Epithelial cell of prostate (primary cell): ENCODE measurements around the gene GMPPA.
A peak's percentile ranks its signal among the peaks of the same experiment; 100 is the strongest.

Experiments used
- DNase-seq: peaks from one replicate; pipeline ENCODE4 v3.0.0-alpha.2; 2011; ENCODE audit warnings: low read depth, low spot score
- H3K27ac ChIP-seq: fragments of 450-650 bp; 2 replicates; pipeline ENCODE4 v1.5.1; 2017; ENCODE audit warnings: mild to moderate bottlenecking

The GMPPA gene

DNA sequence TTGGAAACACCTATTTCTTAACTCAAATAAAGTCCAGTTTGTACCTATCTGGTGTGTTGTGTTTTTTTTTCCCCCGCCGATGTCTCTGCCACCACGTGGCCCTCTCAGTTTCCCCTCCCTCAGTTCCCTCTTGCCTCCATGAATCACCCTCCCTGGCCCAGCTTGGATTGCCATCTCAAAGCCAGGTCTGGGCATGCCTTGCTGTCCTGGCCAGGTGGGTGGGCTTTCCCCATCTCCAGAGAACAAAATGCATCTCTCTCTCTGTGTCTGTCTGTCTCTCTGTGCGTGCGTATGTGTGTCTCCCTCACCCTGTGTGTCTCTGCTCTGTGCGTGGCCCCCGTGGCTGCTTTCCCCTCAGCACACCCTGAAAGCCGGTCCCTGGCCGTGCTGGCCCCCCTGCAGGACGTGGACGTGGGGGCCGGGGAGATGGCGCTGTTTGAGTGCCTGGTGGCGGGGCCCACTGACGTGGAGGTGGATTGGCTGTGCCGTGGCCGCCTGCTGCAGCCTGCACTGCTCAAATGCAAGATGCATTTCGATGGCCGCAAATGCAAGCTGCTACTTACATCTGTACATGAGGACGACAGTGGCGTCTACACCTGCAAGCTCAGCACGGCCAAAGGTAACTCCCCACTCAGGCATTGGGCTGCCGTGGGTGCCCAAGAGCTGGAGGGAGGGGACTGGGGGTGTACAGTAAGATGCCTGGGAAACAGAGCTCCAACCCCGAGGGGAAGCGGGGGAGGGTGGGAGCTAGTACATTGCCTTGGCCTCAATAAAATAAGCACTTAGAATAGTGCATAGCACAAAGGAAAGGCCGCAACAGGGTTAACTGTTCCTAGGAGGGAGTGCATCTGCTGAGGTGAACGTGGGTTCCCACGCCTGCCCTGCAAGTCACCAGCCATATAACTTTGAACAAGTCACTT lies 31.6 kb upstream of the GMPPA start:
- H3K27ac ChIP-seq: peak overlapping the region; percentile 52
- peak; percentile 45 for DNase-seq

DNA sequence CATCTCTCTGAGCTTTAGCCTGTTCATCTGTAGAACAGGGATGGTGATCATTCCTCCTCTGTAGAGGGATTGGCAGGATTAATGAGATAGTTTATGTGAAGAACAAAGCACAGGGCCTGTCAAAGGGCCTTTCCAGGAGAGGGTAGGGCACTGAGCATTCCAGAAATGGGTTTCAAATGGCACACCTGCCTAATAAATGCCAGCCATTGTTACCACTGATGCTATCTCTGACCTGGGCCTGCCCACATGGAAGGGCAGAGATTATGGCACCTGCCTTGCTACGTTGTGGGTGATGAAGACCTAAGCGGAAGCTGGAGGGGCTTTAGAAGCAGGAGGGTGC lies 31.0 kb upstream of the GMPPA start:
- peak overlapping the region; percentile 52 for H3K27ac ChIP-seq
- peak; percentile 60 for DNase-seq

DNA sequence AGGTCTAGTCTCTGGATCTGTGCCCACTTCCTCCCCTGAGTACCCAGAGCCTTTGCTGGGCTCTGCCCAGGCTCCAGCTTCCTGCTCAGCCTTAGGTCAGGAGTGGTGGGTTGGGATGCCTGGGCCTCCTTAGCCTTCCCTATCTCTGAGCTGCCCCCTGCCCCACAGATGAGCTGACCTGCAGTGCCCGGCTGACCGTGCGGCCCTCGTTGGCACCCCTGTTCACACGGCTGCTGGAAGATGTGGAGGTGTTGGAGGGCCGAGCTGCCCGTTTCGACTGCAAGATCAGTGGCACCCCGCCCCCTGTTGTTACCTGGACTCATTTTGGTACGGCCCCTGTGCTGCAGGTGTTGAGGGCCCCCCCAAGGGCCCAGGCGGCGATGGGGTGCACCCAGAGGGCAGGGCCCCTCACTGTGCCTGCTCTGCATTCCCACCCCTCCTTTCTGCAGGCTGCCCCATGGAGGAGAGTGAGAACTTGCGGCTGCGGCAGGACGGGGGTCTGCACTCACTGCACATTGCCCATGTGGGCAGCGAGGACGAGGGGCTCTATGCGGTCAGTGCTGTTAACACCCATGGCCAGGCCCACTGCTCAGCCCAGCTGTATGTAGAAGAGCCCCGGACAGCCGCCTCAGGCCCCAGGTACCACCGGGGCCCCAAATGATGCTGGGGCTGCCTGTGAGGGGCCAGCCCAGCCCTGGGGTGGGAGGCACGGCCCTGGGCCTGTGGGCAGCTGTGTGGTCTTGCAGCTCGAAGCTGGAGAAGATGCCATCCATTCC lies 30.1 kb upstream of the GMPPA start:
- no peak for DNase-seq
- H3K27ac ChIP-seq: no peak overlapping the region

DNA sequence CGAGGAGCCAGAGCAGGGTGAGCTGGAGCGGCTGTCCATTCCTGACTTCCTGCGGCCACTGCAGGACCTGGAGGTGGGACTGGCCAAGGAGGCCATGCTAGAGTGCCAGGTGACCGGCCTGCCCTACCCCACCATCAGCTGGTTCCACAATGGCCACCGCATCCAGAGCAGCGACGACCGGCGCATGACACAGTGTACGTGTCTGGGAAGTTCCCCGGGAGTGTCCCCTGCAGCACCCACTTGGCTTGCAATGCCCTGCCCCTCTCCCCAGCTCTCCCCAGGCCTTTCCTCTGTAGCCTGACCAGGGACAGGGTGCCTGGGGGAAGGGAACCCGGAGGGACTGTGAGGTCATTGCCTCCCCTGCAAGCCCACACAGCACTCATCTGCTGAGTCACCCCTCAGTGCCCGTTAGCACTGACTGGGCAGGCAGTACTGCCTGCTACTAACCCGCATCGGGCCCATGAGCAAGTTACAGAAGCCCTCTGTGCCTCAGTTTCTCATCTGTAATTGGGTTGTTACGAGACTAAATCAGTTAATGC lies 29.4 kb upstream of the GMPPA start:
- H3K27ac ChIP-seq: no peak overlapping the region
- peak; percentile 31 for DNase-seq

DNA sequence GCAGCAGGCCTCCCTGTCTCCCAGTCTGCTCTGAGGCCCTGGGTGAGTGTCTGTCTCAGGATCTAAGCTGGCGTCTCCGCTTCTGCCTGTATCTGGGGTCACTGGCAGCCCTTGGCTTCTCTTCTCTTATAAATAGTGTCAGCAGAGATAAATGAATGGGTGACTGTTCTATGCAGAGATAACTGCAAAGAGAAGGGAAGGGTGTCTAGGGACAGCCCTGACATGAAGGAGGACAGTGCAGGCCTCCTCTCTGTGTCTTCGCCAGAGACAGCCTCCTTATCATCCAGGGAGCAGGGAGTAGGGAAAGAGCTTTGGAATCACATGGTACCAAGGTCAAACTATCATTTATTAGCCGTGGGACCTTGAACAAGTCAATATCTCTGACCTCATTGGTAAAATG lies 28.3 kb upstream of the GMPPA start:
- H3K27ac ChIP-seq: no peak overlapping the region
- no peak for DNase-seq

DNA sequence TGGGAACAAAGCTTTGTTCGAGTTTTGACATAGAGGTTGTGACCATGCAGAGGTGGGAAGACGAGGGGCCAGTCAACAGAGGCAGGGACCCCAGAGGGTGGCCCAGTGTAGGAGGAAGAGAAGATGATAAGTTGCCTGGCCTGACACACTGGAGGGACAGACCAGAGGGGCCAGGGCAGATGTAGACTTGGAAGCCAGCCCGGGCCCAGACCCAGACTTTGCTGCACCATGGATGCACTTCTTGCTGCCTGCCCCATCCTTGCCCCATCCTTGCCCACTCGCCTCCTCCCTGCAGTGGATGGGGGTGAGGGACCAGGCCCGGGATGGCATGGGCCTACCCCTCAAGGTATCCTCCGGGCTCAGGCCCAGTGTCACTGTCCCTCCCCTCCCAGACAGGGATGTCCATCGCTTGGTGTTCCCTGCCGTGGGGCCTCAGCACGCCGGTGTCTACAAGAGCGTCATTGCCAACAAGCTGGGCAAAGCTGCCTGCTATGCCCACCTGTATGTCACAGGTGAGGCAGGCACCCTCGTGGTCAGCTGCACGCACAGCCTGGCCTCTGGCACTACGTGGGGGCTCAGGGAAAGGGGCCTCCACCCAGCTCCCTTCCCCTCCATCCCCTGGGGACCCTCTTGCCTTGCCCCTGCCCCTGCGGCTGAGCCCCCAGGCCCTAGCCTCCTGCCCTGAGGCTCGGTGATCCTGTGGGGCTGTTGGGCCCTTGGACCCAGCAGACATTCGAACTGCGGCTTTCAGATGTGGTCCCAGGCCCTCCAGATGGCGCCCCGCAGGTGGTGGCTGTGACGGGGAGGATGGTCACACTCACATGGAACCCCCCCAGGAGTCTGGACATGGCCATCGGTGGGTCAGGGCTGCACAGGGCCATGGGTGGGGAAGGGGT lies 27.0 kb upstream of the GMPPA start:
- no peak overlapping the region for H3K27ac ChIP-seq
- no peak for DNase-seq

DNA sequence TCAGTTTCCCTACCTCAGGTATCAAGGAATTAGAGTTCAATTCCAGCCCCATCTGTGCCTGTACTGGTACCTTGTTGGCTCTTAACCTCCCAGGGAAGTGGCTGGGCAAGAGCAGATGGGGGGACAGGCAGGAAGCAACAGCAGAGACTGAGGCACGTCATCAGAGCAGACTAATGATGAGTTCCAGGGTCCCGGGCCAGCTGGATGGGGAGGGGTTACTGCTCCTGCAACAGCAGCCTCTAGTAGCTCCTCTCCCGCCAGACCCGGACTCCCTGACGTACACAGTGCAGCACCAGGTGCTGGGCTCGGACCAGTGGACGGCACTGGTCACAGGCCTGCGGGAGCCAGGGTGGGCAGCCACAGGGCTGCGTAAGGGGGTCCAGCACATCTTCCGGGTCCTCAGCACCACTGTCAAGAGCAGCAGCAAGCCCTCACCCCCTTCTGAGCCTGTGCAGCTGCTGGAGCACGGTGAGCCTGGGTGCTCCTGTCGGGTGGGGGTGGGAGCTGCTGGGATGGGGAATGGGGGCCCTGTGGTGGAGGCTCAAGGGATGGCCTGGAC lies 26.0 kb upstream of the GMPPA start:
- H3K27ac ChIP-seq: no peak overlapping the region
- no peak for DNase-seq

DNA sequence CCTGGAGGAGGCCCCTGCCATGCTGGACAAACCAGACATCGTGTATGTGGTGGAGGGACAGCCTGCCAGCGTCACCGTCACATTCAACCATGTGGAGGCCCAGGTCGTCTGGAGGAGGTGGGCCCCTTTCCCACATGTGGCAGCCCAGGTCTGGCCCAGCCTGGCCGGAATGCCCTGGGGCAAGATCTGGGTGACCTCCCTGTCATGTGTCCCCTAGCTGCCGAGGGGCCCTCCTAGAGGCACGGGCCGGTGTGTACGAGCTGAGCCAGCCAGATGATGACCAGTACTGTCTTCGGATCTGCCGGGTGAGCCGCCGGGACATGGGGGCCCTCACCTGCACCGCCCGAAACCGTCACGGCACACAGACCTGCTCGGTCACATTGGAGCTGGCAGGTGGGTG lies 25.2 kb upstream of the GMPPA start:
- H3K27ac ChIP-seq: no peak overlapping the region
- no peak for DNase-seq

DNA sequence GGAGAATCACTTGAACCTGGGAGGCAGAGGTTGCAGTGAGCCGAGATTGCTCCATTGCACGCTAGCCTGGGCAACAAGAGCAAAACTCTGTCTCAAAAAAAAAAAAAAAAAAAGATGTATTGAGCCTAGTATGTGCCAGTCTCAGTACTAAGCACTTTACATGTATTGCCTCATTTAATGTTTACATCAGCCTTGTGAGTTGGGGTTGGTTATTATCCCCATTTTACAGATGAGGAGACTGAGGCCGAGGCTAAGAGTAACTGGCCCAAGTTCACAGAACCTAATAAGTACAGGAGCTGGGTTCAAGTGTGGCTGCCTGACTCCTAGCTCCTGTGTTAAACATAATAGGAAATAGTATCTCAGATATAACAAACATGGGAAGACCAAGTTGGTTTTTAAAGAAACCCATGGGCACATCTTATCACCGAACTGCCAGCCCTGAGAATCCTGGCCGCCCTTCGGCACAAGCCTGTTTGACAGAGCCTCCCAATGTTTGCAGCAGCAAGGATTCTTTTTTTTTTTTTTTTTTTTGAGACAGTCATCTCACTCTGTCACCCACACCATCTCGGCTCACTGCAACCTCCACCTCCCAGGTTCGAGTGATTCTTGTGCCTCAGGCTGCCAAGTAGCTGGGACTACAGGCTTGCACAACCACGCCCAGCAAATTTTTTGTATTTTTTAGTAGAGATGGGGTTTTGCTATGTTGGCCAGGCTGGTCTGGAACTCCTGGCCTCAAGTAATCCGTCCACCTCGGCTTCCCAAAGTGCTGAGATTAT lies 24.2 kb upstream of the GMPPA start:
- H3K27ac ChIP-seq: no peak overlapping the region
- no peak for DNase-seq

DNA sequence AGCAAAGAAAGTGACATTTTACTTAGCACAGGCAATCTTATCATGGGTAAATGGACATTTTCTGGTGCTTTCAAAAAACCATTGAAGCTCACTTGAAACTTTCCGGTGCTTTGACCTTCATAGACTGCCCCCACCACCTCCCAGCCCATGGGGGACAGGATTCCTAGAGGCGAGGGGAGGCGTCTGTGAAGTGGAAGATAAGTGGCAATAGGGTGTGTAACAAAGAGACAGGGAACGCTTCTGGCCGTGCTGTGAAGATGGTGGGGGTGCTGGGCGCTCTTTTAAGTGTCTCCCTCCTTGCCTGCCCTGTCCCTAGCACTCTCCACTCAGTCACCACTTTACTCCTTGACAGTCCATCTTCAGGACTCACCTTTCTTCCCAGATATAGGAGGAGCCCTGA lies 23.4 kb upstream of the GMPPA start:
- no peak overlapping the region for H3K27ac ChIP-seq
- no peak for DNase-seq

DNA sequence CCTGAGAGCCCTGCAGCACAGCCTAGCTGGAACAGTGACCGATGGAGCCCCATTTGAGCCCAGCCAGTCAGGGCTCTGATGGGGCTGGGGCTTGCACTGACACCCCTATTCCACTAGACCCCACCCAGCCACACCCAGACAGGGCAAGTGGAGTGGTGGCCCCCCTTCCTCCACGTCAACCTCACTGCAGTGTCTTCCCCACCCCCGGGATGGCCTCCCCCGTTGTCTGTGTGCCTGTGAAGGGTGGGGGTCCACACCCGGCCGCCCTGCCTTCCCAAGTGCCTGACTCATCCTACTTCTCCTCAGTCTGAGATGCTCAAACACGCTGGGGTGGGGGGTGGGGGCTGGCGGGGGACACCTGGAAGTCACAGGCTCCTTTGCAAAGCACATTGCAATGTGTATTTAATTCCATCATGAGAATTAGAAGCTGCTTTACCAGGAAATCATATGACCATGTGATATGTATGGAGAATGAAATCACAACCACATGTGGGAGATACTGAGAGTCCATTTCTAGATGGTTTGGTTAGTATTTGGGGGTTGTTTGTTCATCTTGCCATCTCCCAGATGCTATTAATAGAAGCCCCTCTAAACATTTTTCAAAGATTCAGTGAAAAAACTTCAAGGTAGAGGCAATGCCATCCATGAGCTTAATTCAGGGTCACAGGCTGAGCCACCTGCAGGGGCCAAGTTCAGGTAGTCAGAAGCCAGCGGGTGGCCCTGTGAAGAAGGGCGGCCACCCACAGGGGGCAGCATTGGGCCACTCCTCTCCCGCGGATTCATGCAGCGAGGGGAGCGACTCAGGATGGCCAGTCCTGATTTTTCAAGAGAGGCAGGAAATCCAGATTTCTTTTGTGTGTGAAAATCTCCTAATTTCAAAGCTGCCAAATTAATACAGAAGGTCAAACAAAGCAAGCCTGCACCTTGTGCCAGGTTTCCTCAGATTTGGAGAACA lies 22.7 kb upstream of the GMPPA start:
- DNase-seq: no peak
- no peak overlapping the region for H3K27ac ChIP-seq

DNA sequence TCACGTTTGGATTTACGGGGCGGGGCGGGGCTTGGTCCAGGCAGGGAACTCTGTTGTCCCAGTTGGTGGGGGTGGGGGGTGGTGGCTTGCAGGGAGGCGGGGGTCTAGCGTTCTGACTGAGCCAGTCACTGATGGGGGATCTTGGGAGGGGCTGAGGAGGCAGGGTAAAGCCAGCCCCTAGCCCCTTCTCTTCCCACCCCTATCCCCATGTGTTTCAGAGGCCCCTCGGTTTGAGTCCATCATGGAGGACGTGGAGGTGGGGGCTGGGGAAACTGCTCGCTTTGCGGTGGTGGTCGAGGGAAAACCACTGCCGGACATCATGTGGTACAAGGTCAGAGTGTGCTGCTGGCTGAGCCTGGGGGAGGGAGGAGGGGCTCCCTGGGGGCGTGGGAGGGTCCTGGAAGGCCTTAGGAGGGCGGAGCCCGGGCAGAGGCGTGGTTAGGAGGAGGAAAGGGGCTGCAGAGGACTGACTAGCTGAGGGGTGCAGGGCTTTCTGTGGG lies 22.0 kb upstream of the GMPPA start:
- H3K27ac ChIP-seq: no peak overlapping the region
- DNase-seq: no peak

DNA sequence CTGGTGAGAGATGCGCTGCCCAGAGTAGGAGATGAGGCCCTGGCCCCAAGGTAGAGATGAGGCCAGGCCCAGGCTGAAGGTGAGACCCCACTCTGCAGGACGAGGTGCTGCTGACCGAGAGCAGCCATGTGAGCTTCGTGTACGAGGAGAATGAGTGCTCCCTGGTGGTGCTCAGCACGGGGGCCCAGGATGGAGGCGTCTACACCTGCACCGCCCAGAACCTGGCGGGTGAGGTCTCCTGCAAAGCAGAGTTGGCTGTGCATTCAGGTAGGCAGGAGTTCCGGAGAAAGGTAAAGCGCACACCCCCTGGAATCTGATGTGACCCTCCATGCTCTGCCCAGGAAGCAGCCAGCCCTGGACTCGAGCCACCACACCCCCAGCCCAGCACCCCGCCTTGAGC lies 21.5 kb upstream of the GMPPA start:
- H3K27ac ChIP-seq: no peak overlapping the region
- DNase-seq: no peak

DNA sequence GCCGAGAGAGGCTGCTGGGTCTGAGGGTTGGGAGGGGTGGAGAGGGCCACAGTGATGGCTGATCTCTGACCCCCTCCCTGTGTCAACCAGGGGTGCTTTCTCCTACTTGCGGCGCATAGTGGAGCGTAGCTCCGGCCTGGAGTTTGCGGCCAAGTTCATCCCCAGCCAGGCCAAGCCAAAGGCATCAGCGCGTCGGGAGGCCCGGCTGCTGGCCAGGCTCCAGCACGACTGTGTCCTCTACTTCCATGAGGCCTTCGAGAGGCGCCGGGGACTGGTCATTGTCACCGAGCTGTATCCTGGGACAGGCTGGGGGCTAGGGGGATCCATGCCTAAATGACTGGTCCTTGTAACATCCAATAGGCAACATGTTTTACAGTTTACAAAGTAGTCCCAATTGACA lies 20.9 kb upstream of the GMPPA start:
- no peak for DNase-seq
- H3K27ac ChIP-seq: no peak overlapping the region

DNA sequence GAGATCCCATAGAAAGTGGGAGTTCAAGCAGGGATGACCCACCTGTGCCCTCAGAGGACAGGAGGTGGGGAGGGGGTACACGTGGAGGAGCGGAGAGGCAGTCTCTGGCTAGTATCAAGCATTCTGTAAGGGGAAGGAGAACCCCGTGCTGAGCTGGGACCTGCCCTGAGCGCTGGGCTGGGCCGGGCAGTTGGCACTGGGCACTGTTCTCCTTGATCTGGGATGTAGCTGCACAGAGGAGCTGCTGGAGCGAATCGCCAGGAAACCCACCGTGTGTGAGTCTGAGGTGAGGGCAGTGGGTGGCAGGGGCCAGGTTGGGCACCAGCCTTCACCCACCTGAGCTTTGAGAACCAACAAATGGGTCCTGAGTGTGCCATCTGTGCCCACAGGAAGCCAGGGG lies 19.8 kb upstream of the GMPPA start:
- no peak overlapping the region for H3K27ac ChIP-seq

DNA sequence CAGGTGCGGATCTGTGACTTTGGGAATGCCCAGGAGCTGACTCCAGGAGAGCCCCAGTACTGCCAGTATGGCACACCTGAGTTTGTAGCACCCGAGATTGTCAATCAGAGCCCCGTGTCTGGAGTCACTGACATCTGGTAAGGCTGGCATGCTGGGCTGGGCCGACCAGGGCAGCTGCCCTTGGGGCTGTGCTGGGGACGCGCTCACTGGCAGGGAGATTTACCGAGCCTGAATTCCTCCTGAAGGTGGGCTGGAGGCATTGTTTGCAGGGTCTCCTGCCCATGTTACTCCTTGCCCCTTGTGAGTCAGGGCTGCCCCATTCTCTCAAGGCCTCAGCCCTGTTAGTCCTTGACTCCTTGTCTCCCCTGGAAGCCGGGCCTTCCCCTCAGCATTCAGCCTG lies 18.7 kb upstream of the GMPPA start:
- no peak for DNase-seq
- no peak overlapping the region for H3K27ac ChIP-seq

More for the DNA sequence above, 19.8 kb upstream of the GMPPA start:
- no peak for DNase-seq

DNA sequence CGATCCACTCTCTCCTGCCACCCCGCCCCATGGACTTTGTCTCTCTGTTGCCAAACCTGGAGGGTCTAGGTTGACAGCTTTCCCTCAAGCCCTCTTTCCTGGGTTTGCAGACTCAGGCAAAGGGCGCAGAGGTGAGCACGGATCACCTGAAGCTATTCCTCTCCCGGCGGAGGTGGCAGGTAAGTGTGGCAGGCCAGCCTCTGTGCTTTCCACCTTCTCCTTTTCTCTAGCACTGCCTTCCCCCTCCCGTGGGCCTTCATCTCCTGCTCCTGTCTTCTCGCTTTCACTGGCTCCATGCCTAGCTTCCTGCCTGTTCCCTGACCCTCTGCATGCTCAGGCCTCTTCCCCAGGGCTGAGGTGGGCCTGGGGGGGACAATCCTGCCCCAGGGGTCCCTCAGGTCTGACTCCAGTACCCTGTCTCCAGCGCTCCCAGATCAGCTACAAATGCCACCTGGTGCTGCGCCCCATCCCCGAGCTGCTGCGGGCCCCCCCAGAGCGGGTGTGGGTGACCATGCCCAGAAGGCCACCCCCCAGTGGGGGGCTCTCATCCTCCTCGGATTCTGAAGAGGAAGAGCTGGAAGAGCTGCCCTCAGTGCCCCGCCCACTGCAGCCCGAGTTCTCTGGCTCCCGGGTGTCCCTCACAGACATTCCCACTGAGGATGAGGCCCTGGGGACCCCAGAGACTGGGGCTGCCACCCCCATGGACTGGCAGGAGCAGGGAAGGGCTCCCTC lies 15.9 kb upstream of the GMPPA start:
- DNase-seq: no peak
- H3K27ac ChIP-seq: no peak overlapping the region
